GM23338 (cell line): ENCODE data around the gene BTBD9. TPM values are rescaled to one million over a fixed set of nuclear protein-coding genes. Genes with fewer than 3 reads are reported as not detected.

Source experiments
- ATAC-seq: fragments of 200-7000 bp; cut with Tn5 transposase; 3 replicates; pipeline ENCODE4 v1.9.1; 2020
- DNase-seq: peaks from one replicate; pipeline ENCODE4 v3.0.0-alpha.2; 2015; ENCODE audit warnings: low spot score
- H2AFZ ChIP-seq: fragments of 200-600 bp; sonication (generic); 2 replicates; pipeline ENCODE4 v1.8.0; 2016; ENCODE audit warnings: antibody characterized with exemption, mild to moderate bottlenecking, moderate library complexity
- H3F3A ChIP-seq: fragments of 200-600 bp; sonication (generic); replicated peaks from 2 replicates; pipeline ENCODE4 v1.8.0; 2017; ENCODE audit warnings: antibody characterized with exemption, mixed run types, low read depth
- H3K27ac ChIP-seq: fragments of 200-600 bp; sonication (generic); 2 replicates; pipeline ENCODE4 v1.6.1; 2016; ENCODE audit warnings: low read depth
- H3K27me3 ChIP-seq: fragments of 200-600 bp; sonication (generic); 2 replicates; pipeline ENCODE4 v1.8.0; 2016; ENCODE audit warnings: mild to moderate bottlenecking, mixed run types, moderate library complexity; ENCODE audit not compliant: insufficient read depth
- H3K36me3 ChIP-seq: fragments of 200-600 bp; sonication (generic); 2 replicates; pipeline ENCODE4 v1.8.0; 2016; ENCODE audit warnings: mild to moderate bottlenecking; ENCODE audit not compliant: insufficient read depth
- H3K4me1 ChIP-seq: fragments of 200-600 bp; sonication (generic); 2 replicates; pipeline ENCODE4 v1.8.0; 2016; ENCODE audit warnings: mild to moderate bottlenecking, moderate library complexity; ENCODE audit not compliant: insufficient read depth
- H3K4me2 ChIP-seq: fragments of 200-600 bp; sonication (generic); 2 replicates; pipeline ENCODE4 v1.7.1; 2017; ENCODE audit warnings: mixed run types
- H3K4me3 ChIP-seq: fragments of 200-600 bp; sonication (generic); 2 replicates; pipeline ENCODE4 v1.6.1; 2016; ENCODE audit warnings: mixed run types
- H3K79me2 ChIP-seq: fragments of 200-600 bp; sonication (generic); replicated peaks from 2 replicates; pipeline ENCODE4 v1.8.0; 2017; ENCODE audit warnings: mild to moderate bottlenecking; ENCODE audit not compliant: insufficient read depth
- H3K9me2 ChIP-seq: fragments of 200-600 bp; sonication (generic); 2 replicates; pipeline ENCODE4 v1.8.0; 2017; ENCODE audit not compliant: insufficient read depth
- H4K20me1 ChIP-seq: fragments of 200-600 bp; sonication (generic); replicated peaks from 2 replicates; pipeline ENCODE4 v1.8.0; 2017; ENCODE audit warnings: mild to moderate bottlenecking; ENCODE audit not compliant: insufficient read depth
- H3K27ac Mint-ChIP-seq: 2 replicates; pipeline ENCODE4 v1.8.0; 2020; ENCODE audit warnings: inconsistent platforms, mild to moderate bottlenecking, moderate library complexity, mixed read lengths
- H3K27me3 Mint-ChIP-seq: 3 replicates; pipeline ENCODE4 v1.8.0; 2022; ENCODE audit warnings: low read depth, mild to moderate bottlenecking, moderate library complexity, mixed read lengths, inconsistent platforms; ENCODE audit not compliant: insufficient read depth, poor library complexity
- H3K36me3 Mint-ChIP-seq: 3 replicates; pipeline ENCODE4 v1.8.0; 2021; ENCODE audit warnings: low read depth, mild to moderate bottlenecking, inconsistent platforms, moderate library complexity, mixed read lengths
- H3K4me1 Mint-ChIP-seq: 3 replicates; pipeline ENCODE4 v1.8.0; 2020; ENCODE audit warnings: mild to moderate bottlenecking, inconsistent platforms, mixed read lengths
- H3K4me3 Mint-ChIP-seq: 3 replicates; pipeline ENCODE4 v1.8.0; 2021; ENCODE audit warnings: moderate library complexity, mild to moderate bottlenecking, inconsistent platforms, mixed read lengths
- H3K9me3 Mint-ChIP-seq: 3 replicates; pipeline ENCODE4 v1.8.0; 2020; ENCODE audit warnings: moderate library complexity, mild to moderate bottlenecking, inconsistent platforms, mixed read lengths
- CREB1 ChIP-seq: fragments of 250-450 bp; sonication (Bioruptor Pico); IDR thresholded peaks from 2 replicates; pipeline ENCODE4 v1.5.0; 2020; ENCODE audit warnings: low read depth, mild to moderate bottlenecking, moderate library complexity
- EZH2 ChIP-seq: fragments of 200-600 bp; sonication (generic); IDR thresholded peaks from one replicate; pipeline ENCODE4 v1.8.0; 2017; ENCODE audit warnings: antibody characterized with exemption, mild to moderate bottlenecking, low read depth; ENCODE audit not compliant: unreplicated experiment
- EZH2phosphoT487 ChIP-seq: fragments of 200-600 bp; sonication (generic); IDR thresholded peaks from one replicate; pipeline ENCODE4 v1.8.1; 2018; ENCODE audit warnings: antibody characterized with exemption; ENCODE audit not compliant: unreplicated experiment
- POLR2AphosphoS5 ChIP-seq: IDR thresholded peaks from 2 replicates; pipeline ENCODE4 v1.6.1; 2016; ENCODE audit warnings: antibody characterized with exemption, low read depth
- REST ChIP-seq: IDR thresholded peaks from one replicate; pipeline ENCODE4 v1.6.1; 2018; ENCODE audit warnings: antibody characterized with exemption; ENCODE audit not compliant: unreplicated experiment
- ZNF114 ChIP-seq: fragments of 250-450 bp; sonication (Bioruptor Pico); IDR thresholded peaks from 2 replicates; pipeline ENCODE4 v1.5.0; 2020; ENCODE audit warnings: mild to moderate bottlenecking, moderate library complexity
- ZNF462 ChIP-seq: fragments of 250-450 bp; sonication (Bioruptor Pico); IDR thresholded peaks from 2 replicates; pipeline ENCODE4 v1.5.0; 2020; ENCODE audit warnings: mild to moderate bottlenecking, moderate library complexity
- polyA plus RNA-seq: library from polyadenylated mRNA; unstranded; fragments of >200 nt; fragmentation: Nextera tagmentation; extraction: Ambion mirVana; gene quantifications from 2 replicates; pipeline ENCODE4 v1.2.1, GENCODE V29; 2016
- total RNA-seq: library from RNA; depleted of rRNA; stranded (reverse); fragments of >200 nt; shearing (Covaris generic); gene quantifications from 2 replicates; pipeline ENCODE4 v1.2.3, GENCODE V29; 2014

Gene BTBD9
- total and polyA plus RNA-seq, 2 experiments from 2014 or later = 4.2 to 5.3 TPM

- Histone ChIP-seq H3K4me1 (peaks cover 7% of the 10 kb centered on the region; the same call in 1 of the 2 replicates), H3K36me3 (no peaks in the 10 kb centered on the region), H2AFZ (no peak overlapping the region), H3K4me2 (no peak overlapping the region), H3F3A (no peaks in the 10 kb centered on the region), H3K79me2 (no peaks in the 10 kb centered on the region), H3K4me3 (no peak overlapping the region), H4K20me1 (no peaks in the 10 kb centered on the region), H3K27me3 (no peaks in the 10 kb centered on the region), H3K27ac (no peak overlapping the region), H3K9me2 (no peaks in the 10 kb centered on the region)
- TF ChIP-seq EZH2phosphoT487 (no peak), POLR2AphosphoS5 (no peak), ZNF114 (CRISPR knock-in tag) (no peak), REST (no peak), CREB1 (CRISPR knock-in tag) (no peak), EZH2 (no peak), ZNF462 (CRISPR knock-in tag) (no peak)
- Mint-ChIP-seq H3K9me3 (no peaks in the 10 kb centered on the region; the same call in 2 of the 3 replicates), H3K4me3 (no peak overlapping the region), H3K36me3 (no peaks in the 10 kb centered on the region), H3K4me1 (peaks cover 19% of the 10 kb centered on the region; the same call in 2 of the 3 replicates), H3K27ac (no peak overlapping the region), H3K27me3 (no peaks in the 10 kb centered on the region)
- ATAC-seq (no peak), DNase-seq (no peak)
These were observed 232.5 kb downstream of the BTBD9 start for GRCh38 chr6:38407192-38407591.
